Tibial nerve (tissue), 4 donors: ENCODE data around the gene GPX8.

Source experiments
- EP300 ChIP-seq, 2 donors: sonication (generic); formaldehyde crosslinking; IDR thresholded peaks; one replicate each; pipeline ENCODE4 v1.6.1; 2017; ENCODE audit warnings: antibody characterized with exemption in 2 of 2, mild to moderate bottlenecking in 1 of 2
- POLR2A ChIP-seq, 2 donors: fragments of 450-650 bp; IDR thresholded peaks; one replicate each; pipeline ENCODE4 v1.6.1; 2017; ENCODE audit warnings: antibody characterized with exemption in 2 of 2, mild to moderate bottlenecking in 2 of 2, moderate library complexity in 2 of 2
- TF ChIP-seq, protein P1 (sequence below), 5 experiments: fragments of 200-600 bp in 3 of 5; fragments of 450-650 bp in 2 of 5; sonication (generic) in 3 of 5; IDR thresholded peaks; one replicate each; pipeline ENCODE4 v1.5.1; 2016 to 2019; ENCODE audit warnings: antibody characterized with exemption in 5 of 5, mild to moderate bottlenecking in 3 of 5, moderate library complexity in 2 of 5

DNA sequence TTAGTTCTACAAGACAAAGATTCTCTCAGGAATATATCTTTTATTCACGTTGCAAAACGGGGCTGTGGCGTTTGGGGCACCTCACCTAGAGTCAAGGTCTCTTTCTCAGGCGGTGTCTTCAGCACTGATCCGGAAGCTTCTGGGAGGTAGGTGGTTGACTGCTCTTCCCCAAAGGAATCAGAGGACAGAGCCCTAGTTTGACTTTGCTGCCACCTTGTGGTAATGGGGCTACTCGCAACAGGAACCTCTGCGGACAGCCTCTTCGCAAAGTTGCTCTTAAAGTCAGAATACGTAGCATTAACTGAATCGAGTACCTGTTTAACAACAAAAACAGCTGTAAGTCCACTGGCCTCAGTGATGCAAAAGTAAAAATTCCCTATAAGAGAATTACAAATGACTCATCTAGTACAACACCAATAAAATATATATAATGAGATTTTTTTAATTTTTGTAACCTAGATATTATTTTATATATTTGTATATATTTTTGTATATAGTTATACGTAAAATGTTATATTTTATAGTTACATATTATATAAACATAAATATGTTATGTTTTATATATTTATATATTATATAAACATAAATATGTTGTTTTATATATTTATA, 13.3 kb upstream of the GPX8 start:
- TF ChIP-seq POLR2A (IDR thresholded peaks at IDR 0.05): no peak
- TF ChIP-seq, protein P1, sequence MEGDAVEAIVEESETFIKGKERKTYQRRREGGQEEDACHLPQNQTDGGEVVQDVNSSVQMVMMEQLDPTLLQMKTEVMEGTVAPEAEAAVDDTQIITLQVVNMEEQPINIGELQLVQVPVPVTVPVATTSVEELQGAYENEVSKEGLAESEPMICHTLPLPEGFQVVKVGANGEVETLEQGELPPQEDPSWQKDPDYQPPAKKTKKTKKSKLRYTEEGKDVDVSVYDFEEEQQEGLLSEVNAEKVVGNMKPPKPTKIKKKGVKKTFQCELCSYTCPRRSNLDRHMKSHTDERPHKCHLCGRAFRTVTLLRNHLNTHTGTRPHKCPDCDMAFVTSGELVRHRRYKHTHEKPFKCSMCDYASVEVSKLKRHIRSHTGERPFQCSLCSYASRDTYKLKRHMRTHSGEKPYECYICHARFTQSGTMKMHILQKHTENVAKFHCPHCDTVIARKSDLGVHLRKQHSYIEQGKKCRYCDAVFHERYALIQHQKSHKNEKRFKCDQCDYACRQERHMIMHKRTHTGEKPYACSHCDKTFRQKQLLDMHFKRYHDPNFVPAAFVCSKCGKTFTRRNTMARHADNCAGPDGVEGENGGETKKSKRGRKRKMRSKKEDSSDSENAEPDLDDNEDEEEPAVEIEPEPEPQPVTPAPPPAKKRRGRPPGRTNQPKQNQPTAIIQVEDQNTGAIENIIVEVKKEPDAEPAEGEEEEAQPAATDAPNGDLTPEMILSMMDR (IDR thresholded peaks at IDR 0.05): peak; percentile 81 to 89 (median 84)
- no peak for TF ChIP-seq EP300 (IDR thresholded peaks at IDR 0.05)
